ENCODE results near the gene KCNK3. TPM values are rescaled to one million over a fixed set of nuclear protein-coding genes. Genes with fewer than 3 reads are reported as not detected.

KCNK3 gene
- total RNA-seq, 1 experiment from 2014 or later = not detected

DNA sequence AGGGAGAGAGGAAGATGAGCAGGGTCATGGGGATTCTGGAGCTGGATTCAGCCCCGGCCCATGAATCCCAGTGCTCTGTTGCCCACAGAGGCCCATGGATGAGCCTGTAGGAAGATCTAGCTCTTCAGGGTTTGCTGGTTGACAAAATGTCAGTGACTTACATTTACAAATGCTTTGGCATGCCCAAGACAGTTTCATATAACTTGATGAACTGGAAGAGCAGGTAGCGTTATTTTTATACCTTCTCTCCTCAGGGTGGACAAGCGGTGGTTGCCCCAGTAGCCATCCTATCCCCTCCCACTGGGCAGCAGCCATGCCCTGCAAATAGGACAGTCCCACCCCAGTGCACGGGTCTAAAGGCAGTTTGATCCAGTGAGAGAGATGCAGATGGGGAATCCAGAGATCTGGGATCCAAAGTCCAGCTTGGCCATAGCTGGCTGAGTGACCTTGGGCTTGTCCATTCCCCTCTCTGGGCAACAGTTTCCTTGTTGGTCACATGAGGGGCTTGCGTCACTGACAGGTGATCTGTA lies 21.5 kb upstream of the KCNK3 start:
- Mint-ChIP-seq H3K9me3 (ENCODE audit: unreplicated experiment) (no peaks in the 10 kb centered on the region), H3K36me3 (ENCODE audit: insufficient read depth, unreplicated experiment) (no peaks in the 10 kb centered on the region), H3K27ac (ENCODE audit: low read depth, unreplicated experiment) (no peak overlapping the region), H3K27me3 (ENCODE audit: insufficient read depth, unreplicated experiment) (peaks cover 67% of the 10 kb centered on the region), H3K4me3 (ENCODE audit: unreplicated experiment) (no peak overlapping the region), H3K4me1 (ENCODE audit: insufficient read depth, unreplicated experiment) (no peaks in the 10 kb centered on the region)
- no peak for DNase-seq (ENCODE audit: unreplicated experiment)
- POLR2A ChIA-PET = interaction anchor here (1.1 kb wide), 1 partner anchor 10 kb away, joined by 3 read pairs; no protein-coding TSS in a partner anchor
- BruUV-seq (replicated peaks) = no TSS peak
- intact Hi-C loops (cut with micrococcal nuclease) = no loop called here
- CTCF ChIA-PET = no interaction called here
- TF ChIP-seq, protein P1, sequence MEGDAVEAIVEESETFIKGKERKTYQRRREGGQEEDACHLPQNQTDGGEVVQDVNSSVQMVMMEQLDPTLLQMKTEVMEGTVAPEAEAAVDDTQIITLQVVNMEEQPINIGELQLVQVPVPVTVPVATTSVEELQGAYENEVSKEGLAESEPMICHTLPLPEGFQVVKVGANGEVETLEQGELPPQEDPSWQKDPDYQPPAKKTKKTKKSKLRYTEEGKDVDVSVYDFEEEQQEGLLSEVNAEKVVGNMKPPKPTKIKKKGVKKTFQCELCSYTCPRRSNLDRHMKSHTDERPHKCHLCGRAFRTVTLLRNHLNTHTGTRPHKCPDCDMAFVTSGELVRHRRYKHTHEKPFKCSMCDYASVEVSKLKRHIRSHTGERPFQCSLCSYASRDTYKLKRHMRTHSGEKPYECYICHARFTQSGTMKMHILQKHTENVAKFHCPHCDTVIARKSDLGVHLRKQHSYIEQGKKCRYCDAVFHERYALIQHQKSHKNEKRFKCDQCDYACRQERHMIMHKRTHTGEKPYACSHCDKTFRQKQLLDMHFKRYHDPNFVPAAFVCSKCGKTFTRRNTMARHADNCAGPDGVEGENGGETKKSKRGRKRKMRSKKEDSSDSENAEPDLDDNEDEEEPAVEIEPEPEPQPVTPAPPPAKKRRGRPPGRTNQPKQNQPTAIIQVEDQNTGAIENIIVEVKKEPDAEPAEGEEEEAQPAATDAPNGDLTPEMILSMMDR (IDR thresholded peaks at IDR 0.05; ENCODE audit: unreplicated experiment) = no peak

DNA sequence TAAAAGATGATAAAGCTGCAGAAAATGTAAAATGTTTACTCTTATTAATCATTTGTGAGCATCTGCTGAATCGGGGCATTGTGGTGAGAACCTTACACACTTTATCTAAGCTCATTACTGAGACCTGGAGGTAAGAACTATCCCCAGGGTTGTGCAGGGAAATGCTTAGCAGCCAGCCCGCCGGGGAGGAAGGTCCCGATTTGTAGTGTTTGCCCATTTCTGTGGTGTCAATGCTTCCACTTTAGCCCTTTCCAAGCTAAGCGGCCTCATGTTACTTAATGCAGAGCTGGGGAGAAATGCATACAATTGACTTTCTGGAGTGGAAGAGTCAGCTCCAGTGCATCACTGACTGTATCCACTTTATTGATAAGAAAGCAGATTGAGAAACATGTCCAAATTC lies 20.8 kb upstream of the KCNK3 start:
- H3K4me3 Mint-ChIP-seq (ENCODE audit: unreplicated experiment) = no peak overlapping the region
- CTCF ChIA-PET = no interaction called here
- no peak overlapping the region for H3K27ac Mint-ChIP-seq (ENCODE audit: low read depth, unreplicated experiment)
- peaks cover 62% of the 10 kb centered on the region for H3K27me3 Mint-ChIP-seq (ENCODE audit: insufficient read depth, unreplicated experiment)
- H3K9me3 Mint-ChIP-seq (ENCODE audit: unreplicated experiment) = no peaks in the 10 kb centered on the region
- no TSS peak for BruUV-seq (replicated peaks)
- H3K36me3 Mint-ChIP-seq (ENCODE audit: insufficient read depth, unreplicated experiment) = no peaks in the 10 kb centered on the region
- TF ChIP-seq, protein P1 (IDR thresholded peaks at IDR 0.05; ENCODE audit: unreplicated experiment) = no peak
- H3K4me1 Mint-ChIP-seq (ENCODE audit: insufficient read depth, unreplicated experiment) = no peaks in the 10 kb centered on the region
- intact Hi-C loops (cut with micrococcal nuclease) = no loop called here
- DNase-seq (ENCODE audit: unreplicated experiment) = no peak
- POLR2A ChIA-PET = no interaction called here

DNA sequence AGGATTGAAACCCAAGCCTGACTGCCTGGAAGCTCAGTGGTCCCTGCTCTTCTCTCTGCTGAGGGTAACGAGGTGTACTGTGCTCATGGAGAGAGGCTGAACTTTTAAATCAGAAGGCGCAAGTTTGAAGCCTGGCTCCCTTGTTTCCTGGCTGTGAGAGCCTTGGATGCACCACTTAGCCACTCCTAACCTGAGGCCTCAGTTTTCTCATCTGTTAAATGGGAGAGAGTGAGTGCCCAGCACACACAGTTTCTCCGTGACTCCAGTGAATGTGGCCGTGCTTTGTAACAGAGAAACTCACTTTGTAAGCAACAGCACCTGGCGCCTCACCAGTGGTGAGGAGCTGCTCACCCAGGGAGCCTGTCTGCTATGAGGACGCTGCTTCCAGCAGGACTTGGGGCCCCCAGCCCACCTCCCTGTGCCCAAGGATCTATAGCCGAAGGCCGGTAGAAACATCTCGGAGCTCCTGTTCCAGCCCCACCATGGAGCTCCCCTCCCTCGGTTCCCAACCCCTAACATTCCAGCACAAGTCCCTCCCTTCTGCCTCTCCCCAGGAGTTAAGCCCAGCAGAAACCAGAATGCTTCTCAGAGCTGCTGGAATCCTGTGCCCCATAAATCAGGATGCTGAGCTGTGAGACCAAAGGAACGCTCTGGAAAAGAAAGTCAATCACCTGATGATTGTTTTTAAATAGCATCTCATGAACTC lies 20.3 kb upstream of the KCNK3 start:
- peaks cover 57% of the 10 kb centered on the region for H3K27me3 Mint-ChIP-seq (ENCODE audit: insufficient read depth, unreplicated experiment)
- POLR2A ChIA-PET = interaction anchor here (0.8 kb wide), 1 partner anchor 35 kb away, joined by 3 read pairs; no protein-coding TSS in a partner anchor

GRCh38 chr2:26672818-26673393 lies 19.6 kb upstream of the KCNK3 start:
- H3K36me3 Mint-ChIP-seq (ENCODE audit: insufficient read depth, unreplicated experiment) = no peaks in the 10 kb centered on the region
- peaks cover under 1% of the 10 kb centered on the region for H3K4me1 Mint-ChIP-seq (ENCODE audit: insufficient read depth, unreplicated experiment)
- H3K9me3 Mint-ChIP-seq (ENCODE audit: unreplicated experiment) = no peaks in the 10 kb centered on the region
- POLR2A ChIA-PET = interaction anchor here (0.8 kb wide), 1 partner anchor 36 kb away, joined by 3 read pairs; no protein-coding TSS in a partner anchor
- peaks cover 50% of the 10 kb centered on the region for H3K27me3 Mint-ChIP-seq (ENCODE audit: insufficient read depth, unreplicated experiment)
- no peak overlapping the region for H3K27ac Mint-ChIP-seq (ENCODE audit: low read depth, unreplicated experiment)
- TF ChIP-seq, protein P1 (IDR thresholded peaks at IDR 0.05; ENCODE audit: unreplicated experiment) = no peak
- DNase-seq (ENCODE audit: unreplicated experiment) = no peak
- intact Hi-C loops (cut with micrococcal nuclease) = no loop called here
- H3K4me3 Mint-ChIP-seq (ENCODE audit: unreplicated experiment) = no peak overlapping the region
- CTCF ChIA-PET = interaction anchor here (0.9 to 1.6 kb wide), 3 partner anchors 11 to 173 kb away, joined by 3 read pairs; no protein-coding TSS in a partner anchor
- BruUV-seq (replicated peaks) = no TSS peak

More for the DNA sequence above, 20.3 kb upstream of the KCNK3 start:
- no peaks in the 10 kb centered on the region for H3K4me1 Mint-ChIP-seq (ENCODE audit: insufficient read depth, unreplicated experiment)
- no peaks in the 10 kb centered on the region for H3K36me3 Mint-ChIP-seq (ENCODE audit: insufficient read depth, unreplicated experiment)
- no peak overlapping the region for H3K4me3 Mint-ChIP-seq (ENCODE audit: unreplicated experiment)
- TF ChIP-seq, protein P1 (IDR thresholded peaks at IDR 0.05; ENCODE audit: unreplicated experiment) = no peak
- DNase-seq (ENCODE audit: unreplicated experiment) = no peak
- H3K27ac Mint-ChIP-seq (ENCODE audit: low read depth, unreplicated experiment) = no peak overlapping the region
- BruUV-seq (replicated peaks) = no TSS peak
- intact Hi-C loops (cut with micrococcal nuclease) = no loop called here
- H3K9me3 Mint-ChIP-seq (ENCODE audit: unreplicated experiment) = no peaks in the 10 kb centered on the region
- CTCF ChIA-PET = interaction anchor here (0.6 to 1.0 kb wide), 2 partner anchors 12 to 67 kb away, joined by 3 read pairs; no protein-coding TSS in a partner anchor

Data from MCF 10A (cell line).